Dendritic cell treated with granulocyte-macrophage colony-stimulating factor and Interleukin-4, amounts not matched to agents 40 ng/mL and 50 ng/mL, for 4 days (primary cell): ENCODE results near the gene RAB3IP.

Experiments
- H3K27ac Mint-ChIP-seq: one replicate; pipeline ENCODE4 v1.8.0; 2022; ENCODE audit warnings: mild to moderate bottlenecking, mixed read lengths
- H3K27me3 Mint-ChIP-seq: one replicate; pipeline ENCODE4 v1.8.0; 2022; ENCODE audit warnings: mild to moderate bottlenecking, mixed read lengths
- H3K36me3 Mint-ChIP-seq: one replicate; pipeline ENCODE4 v1.8.0; 2022; ENCODE audit warnings: low read depth, mixed read lengths
- H3K4me1 Mint-ChIP-seq: one replicate; pipeline ENCODE4 v1.8.0; 2022; ENCODE audit warnings: low read depth, mixed read lengths
- H3K4me3 Mint-ChIP-seq: one replicate; pipeline ENCODE4 v1.8.0; 2022; ENCODE audit warnings: mild to moderate bottlenecking, moderate library complexity, mixed read lengths
- H3K9me3 Mint-ChIP-seq: one replicate; pipeline ENCODE4 v1.8.0; 2022; ENCODE audit warnings: mixed read lengths
- intact Hi-C: fragments of 100-400 bp; cut with micrococcal nuclease; formaldehyde crosslinking; loops from one replicate; pipeline ENCODE4 v1.15.0; 2022

RAB3IP gene

DNA sequence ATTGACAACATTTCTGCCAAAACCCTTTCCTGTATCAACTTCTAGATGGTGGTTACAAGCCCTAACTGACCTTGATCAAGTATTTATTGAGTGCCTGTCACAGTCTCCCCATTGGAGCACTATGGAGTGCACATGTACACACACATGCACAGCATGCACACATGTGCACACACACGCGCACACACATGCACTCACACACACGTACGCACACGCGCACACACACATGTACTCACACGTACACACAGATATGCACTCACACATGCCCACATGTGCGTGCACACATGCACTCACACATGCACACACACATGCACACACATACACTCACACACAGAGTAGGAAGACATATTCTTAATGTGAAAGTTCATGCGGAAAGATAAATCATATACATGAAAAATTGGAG is 130.0 kb downstream of the RAB3IP start:
- peaks cover 8% of the 10 kb centered on the region for H3K4me1 Mint-ChIP-seq
- H3K27ac Mint-ChIP-seq, result no peak overlapping the region
- H3K27me3 Mint-ChIP-seq, result peaks cover 6% of the 10 kb centered on the region
- no peaks in the 10 kb centered on the region for H3K36me3 Mint-ChIP-seq
- no peak overlapping the region for H3K4me3 Mint-ChIP-seq
- H3K9me3 Mint-ChIP-seq, result no peaks in the 10 kb centered on the region
- intact Hi-C loops, result no loop called here

DNA sequence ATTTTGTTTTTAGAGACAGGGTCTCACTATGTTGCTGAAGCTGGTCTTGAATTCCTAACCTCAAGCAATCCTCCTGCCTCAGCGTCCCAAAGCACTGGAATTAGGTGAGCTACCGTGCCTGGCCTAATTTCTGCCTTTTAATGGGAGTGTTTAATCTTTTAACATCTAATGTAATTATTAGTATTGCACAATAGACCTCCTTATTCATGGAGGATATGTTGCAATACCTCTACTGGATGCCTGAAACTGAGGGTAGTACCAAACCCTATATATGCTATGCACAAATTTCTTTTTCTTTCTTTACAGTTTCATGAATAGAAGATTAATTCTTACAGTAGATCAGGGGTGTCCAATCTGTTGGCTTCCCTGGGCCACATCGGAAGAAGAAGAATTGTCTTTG is 134.1 kb downstream of the RAB3IP start:
- Mint-ChIP-seq H3K27me3 (peaks cover 3% of the 10 kb centered on the region), H3K36me3 (no peaks in the 10 kb centered on the region), H3K4me1 (peaks cover 8% of the 10 kb centered on the region), H3K27ac (no peak overlapping the region), H3K9me3 (no peaks in the 10 kb centered on the region), H3K4me3 (no peak overlapping the region)
- intact Hi-C loops, result no loop called here
